Iris pigment epithelial cell (primary cell): ENCODE results near the gene IFT88.

Source experiments
- DNase-seq: peaks from one replicate; pipeline ENCODE4 v3.0.0-alpha.2; 2011; ENCODE audit warnings: low read depth

IFT88 gene

DNA sequence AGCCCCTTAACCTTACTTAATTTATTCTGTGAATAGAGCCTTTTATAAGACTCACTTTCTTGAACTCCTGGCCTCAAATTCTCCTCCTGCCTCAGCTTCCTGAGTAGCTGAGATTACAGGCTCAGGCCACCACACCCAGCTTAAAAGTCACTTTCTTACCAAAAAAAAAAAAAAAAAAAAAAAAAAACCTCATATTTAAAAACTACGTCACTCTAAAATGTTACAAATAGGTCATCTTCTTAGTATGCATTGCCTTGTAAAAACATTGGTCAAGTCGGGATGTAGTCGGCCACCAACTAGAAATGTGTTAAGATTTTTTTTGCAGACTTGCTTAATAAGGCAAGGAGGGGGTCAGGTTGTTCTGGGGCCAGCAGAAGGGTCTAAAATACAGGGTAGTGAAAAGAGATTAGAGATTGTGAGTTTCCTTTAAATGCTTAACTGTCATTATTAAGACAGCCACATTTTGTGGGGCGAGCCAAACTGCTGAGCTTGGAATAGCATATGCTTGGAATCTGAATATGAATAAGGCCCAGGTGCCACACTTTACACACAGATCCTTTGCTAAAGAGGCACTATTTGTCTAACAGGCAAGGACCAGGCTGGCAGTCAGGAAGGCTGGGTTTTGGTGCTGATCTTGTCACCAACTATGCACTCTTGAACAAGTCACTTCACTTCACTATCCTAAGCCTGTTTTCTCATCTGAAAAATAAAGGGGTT is 120.1 kb downstream of the IFT88 start:
- peak; percentile 38 for DNase-seq

- DNase-seq = no peak
Observed at GRCh38 chr13:20689291-20689690, 122.3 kb downstream of the IFT88 start.

- DNase-seq = no peak
Observed at GRCh38 chr13:20691616-20692015, 124.7 kb downstream of the IFT88 start.

GRCh38 chr13:20696073-20696472 is 129.1 kb downstream of the IFT88 start:
- DNase-seq = no peak

- no peak for DNase-seq
Observed at GRCh38 chr13:20699715-20700114, 132.8 kb downstream of the IFT88 start.

DNA sequence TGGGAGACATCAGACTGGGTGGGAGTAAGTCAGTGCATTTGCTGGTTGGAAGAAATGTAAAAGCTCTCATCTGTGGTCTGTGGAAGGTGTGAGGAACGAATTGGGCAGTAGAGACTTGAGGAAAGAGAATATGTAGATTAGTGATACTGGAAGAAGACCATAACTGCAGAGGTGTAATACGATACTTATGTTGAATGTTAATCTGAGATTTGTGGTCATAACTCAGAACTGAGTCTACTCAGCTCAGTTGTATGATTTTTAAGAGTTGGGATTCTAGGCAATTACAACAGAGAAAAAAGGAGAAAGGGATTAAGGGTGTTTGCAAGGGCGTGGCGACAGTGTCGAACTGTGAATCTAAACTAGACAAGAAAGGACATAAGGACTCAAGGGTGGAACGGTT is 133.3 kb downstream of the IFT88 start:
- DNase-seq = peak; percentile 54

GRCh38 chr13:20701461-20701860 is 134.5 kb downstream of the IFT88 start:
- no peak for DNase-seq

DNA sequence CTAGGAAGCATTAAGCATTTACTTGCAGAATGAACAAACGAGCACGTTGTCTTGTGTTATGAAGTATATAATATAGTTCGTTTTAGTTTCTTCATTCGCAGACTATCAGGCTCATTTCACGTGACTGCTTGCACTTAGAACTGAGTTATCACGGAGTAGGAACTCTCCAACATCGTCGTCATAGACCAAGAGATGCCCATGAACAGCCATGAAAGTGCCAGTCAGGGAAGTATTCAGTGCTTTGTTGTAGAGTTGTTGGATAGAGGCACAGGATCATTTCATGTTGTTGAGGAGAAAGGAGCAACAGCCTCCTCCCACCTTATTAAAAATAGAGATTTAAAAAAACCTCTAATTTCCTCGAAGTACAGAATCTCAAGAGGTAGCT is 135.6 kb downstream of the IFT88 start:
- no peak for DNase-seq

DNA sequence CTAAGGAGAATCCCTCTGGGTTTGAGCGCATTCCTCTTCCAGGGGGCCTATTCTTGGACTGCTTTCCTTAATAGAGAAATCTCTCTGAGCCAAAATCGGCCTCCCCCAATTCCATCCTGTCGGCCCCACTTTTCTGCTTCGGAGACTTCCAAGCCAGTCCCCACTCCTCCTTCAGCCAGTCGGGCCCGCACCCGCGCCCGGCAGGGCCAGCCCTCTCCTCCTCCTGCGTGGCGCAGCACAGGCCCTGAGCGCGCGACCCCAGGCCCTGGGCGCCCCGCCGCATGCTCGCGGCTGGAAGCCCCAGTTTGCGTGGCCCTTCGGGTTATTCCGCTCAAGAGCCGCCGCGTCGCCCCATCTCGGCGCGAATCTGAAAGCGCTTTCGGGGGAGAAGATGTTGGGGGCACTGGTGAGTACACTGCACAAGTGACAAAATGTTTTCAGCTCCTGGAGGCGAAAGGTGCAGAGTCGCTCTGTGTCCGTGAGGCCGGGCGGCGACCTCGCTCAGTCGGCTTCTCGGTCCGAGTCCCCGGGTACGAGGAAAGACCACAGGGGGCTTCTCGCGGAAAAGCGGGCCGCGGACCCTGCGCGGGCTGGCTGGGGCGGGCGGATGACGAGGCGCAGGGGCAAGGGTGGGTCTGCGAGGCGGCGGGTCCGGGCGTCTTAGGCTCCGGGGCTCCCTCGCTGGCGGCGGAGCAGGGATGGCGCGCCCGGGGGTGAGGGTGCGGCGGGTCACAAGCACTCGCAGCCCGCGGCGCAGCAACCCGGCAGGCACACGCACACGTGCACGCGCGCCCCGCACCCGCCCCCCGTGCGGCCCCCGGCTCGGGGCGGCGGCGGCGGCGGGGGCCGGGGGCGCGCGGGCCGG is 136.2 kb downstream of the IFT88 start, which contains the start of gene IL17D:
IL17D (plus strand) TSS at position 785 of the 865 bp plus-strand sequence. CDS start 303 bp downstream, outside the sequence.
- no peak for DNase-seq

DNA sequence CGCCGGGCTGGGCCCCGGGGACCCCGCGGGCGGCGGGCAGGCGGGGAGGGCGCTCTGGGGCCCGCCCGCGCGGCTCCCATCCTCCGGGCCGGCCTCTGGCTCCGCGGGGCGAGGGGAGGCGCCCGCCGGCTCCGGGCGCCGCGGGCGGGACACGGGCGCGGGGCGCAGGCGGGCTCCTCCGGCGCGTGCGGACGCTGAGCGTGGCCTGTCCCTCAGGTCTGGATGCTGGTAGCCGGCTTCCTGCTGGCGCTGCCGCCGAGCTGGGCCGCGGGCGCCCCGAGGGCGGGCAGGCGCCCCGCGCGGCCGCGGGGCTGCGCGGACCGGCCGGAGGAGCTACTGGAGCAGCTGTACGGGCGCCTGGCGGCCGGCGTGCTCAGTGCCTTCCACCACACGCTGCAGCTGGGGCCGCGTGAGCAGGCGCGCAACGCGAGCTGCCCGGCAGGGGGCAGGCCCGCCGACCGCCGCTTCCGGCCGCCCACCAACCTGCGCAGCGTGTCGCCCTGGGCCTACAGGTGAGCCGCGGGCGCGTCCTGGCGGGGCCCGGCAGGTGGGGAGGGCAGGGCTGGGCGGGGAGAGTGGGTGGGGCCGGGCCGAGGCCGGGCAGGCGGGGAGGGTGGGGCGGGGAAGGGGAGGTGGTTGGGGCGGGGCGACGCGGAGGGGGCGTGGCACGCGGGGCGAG is 137.0 kb downstream of the IFT88 start:
- DNase-seq = peak; percentile 83

DNA sequence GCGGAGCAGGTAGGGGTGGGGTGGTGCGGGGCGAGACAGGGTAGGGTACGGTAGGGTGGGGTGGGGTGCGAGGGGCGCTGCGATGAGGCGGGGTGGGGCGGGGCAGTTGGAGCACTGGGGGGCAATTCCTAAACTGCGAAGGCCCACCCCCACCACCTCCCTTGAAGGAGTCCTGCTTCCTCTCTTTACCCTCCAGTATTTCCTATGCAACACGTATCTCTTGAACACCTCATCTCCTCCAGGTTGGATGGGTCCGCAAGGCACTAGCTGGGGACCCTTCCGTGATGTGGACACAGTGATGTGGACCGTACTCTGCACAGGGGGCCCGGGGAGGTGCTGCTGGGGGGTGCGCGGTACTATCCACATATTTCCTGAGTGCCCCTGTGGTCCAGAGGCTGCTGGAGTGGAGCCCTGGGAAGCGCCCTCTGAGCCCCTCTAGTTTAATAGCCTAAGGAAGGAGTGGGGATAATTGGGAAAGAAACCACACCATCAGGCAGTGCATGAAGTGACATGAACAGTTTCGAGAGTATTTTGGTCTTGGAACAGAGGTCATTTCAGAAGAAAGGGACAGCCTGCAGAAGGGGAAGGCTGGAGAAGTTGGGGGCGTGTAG is 137.6 kb downstream of the IFT88 start:
- no peak for DNase-seq

- DNase-seq = no peak
Observed at GRCh38 chr13:20706661-20707060, 139.7 kb downstream of the IFT88 start.

GRCh38 chr13:20708216-20708615 is 141.3 kb downstream of the IFT88 start:
- DNase-seq = no peak

DNA sequence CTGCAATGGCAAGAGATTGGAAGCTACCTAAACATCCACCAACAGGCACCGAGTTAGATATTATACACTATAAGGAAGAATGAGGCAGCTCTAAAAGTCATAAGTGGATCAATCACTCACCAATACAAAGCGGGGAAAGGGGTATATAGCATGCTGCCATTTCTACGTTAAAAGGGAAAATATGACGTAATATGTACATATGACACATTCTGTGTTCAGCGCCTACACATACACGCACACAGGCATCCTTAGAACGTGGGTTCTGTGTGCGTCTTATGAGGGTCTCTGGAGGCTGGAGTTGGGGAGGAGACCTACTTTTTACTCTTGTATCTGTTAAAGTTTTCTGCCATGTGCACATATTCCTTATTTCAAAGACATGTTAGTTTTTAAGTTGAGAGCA is 142.4 kb downstream of the IFT88 start:
- no peak for DNase-seq

GRCh38 chr13:20709782-20710181 is 142.8 kb downstream of the IFT88 start:
- no peak for DNase-seq

DNA sequence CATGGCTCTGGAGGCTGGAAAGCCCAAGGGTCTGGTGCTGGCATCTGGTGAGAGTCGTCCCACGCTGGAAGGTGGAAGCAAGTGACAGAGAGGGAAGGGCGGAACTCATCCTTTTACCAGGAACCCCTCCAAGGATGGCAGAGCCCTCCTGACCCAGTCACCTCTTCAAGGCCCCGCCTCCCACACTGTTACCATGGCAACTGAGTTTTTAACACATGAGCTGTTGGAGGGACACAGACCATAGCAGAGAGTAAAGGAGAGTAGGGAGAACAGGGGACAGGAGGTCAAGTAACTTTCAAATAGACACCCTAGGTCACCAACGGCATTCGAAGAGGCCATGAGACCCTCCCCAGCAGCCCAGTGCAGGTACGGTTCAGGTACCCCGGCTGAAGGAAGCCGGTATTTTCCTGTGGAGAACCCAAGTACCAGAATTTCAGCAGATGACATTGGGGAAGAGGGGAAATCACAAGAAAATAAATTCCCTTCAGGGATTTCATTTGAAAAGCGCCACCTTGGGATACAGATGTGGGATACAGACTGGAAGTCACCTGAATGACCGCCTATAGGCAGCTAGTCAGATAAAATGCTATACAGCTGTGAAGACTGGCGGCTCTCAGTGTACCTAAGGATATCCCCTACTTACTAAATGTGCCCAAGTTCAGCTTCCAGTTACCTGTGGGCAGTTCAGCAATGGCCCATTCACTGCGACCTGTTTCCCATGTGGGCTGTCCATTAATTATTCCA is 144.5 kb downstream of the IFT88 start:
- no peak for DNase-seq

DNA sequence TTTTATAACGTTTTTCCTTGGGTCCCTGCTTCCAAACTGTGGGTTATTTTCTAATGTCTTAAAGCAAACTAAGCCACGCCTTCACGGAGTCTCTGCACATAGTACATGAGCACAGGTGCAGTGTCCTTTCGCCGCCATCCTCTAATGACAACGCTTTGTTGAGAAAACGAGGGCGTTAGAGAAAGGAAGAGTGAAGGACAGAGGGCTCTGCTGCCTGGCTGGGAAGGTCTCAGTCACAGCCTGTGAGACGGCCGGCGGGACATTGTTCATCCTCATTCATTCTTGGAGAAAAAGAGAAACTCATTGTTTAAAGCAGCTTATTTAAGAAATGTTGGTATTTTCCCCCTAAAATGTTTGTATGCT is 146.0 kb downstream of the IFT88 start:
- DNase-seq = no peak

- DNase-seq = no peak
Observed at GRCh38 chr13:20713751-20714150, 146.8 kb downstream of the IFT88 start.

GRCh38 chr13:20714161-20714560 is 147.2 kb downstream of the IFT88 start:
- DNase-seq = no peak

DNA sequence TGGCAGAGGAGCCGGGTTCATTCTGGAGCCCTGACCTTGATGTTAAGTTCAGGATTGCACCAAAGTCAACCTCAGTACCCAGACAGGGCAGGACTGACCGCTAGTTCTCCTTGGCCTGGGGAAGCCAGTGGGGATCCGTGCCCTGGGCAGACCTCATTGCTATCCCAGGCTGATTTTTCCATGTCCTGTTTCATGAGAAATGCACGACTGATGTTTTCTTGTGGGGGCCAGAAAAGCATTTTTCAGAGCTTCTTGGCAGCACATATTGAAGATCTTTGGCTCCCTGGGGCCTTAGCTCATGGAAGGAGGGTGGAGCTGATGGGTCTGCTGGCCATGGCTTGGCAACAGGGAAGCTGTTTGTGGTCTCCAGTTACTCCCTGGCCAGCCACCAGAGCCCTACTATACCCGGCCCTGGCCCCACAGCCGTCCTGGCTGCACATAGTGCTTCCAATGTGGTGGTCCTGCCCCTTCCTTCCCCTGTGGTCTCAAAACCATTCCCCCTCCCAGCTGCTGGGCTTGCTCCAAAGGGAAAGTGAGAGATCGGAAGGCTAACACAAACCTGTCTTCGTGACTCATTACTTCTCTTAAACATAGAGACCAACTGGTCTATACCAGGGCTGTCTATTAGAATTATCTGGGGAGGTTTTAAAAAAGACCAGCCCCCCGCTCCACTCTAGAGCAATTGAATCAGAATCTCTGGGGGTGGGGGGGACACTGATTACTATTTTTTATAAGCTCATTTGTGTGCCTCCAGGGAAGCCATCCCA is 147.8 kb downstream of the IFT88 start:
- no peak for DNase-seq

DNA sequence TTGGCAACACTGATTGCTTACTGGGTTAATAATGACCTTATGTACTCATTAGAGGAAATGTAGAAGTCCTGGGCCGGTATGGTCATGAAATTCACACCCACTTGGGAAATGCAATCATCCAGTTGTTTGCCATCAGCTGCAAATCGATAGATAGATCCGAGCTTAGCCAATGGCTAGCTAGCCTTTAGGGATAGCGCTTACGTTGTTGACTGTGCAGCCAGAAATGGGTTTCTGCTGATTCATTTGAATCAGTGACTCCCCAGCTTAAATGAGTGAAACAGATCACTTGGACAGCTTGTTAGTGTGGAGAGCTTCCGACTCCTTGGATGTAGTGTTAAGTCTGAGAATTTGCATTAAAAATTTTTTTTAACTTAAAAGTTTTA is 148.4 kb downstream of the IFT88 start:
- DNase-seq = no peak
